Breast epithelium (tissue), 4 donors: ENCODE measurements around the gene CHST9. TPM values are rescaled to one million over a fixed set of nuclear protein-coding genes. Genes with fewer than 3 reads are reported as not detected.

Source experiments
- DNase-seq, 2 donors: peaks; one replicate each; pipeline ENCODE4 v3.0.0-alpha.2; 2019; ENCODE audit warnings: low spot score in 2 of 2
- H3K27ac ChIP-seq, 2 donors: fragments of 200-600 bp; sonication (generic) in 1 of 2; one replicate each; pipeline ENCODE4 v1.5.1; 2016 to 2019; ENCODE audit warnings: mild to moderate bottlenecking in 1 of 2
- H3K27me3 ChIP-seq, 2 donors: fragments of 200-600 bp; sonication (generic) in 1 of 2; one replicate each; pipeline versions ENCODE4 v1.5.1 to v1.6.0; 2017 to 2019; ENCODE audit warnings: control low read depth in 1 of 2, mild to moderate bottlenecking in 1 of 2
- H3K36me3 ChIP-seq: fragments of 200-600 bp; one replicate; pipeline ENCODE4 v1.5.1; 2019
- H3K4me1 ChIP-seq, 2 donors: fragments of 200-600 bp; sonication (generic); one replicate each; pipeline ENCODE4 v1.5.1; 2016 to 2019; ENCODE audit warnings: control low read depth in 1 of 2
- H3K4me3 ChIP-seq, 3 donors: fragments of 200-600 bp; sonication (generic); 1 replicate in 2 of 3; 2 replicates in 1 of 3; pipeline ENCODE4 v1.5.1; 2016 to 2019; ENCODE audit warnings: mild to moderate bottlenecking in 3 of 3, moderate library complexity in 2 of 3
- H3K9me3 ChIP-seq, 2 donors: fragments of 200-600 bp; sonication (generic) in 1 of 2; one replicate each; pipeline ENCODE4 v1.5.1; 2016 to 2019; ENCODE audit warnings: control low read depth in 1 of 2
- POLR2A ChIP-seq: fragments of 450-650 bp; IDR thresholded peaks from one replicate; pipeline ENCODE4 v1.6.1; 2016; ENCODE audit warnings: antibody characterized with exemption, mild to moderate bottlenecking, moderate library complexity
- POLR2AphosphoS5 ChIP-seq, 3 donors: sonication (generic); formaldehyde crosslinking; IDR thresholded peaks; one replicate each; pipeline ENCODE4 v1.6.1; 2017; ENCODE audit warnings: antibody characterized with exemption in 3 of 3
- intact Hi-C: fragments of 100-400 bp; cut with DNase I; formaldehyde crosslinking; loops from one replicate; pipeline ENCODE4 v1.15.1; 2023; ENCODE audit warnings: low total_unique reads
- total RNA-seq, 3 donors: library from RNA; depleted of rRNA; stranded (reverse); fragments of >200 nt; gene quantifications; one replicate each; pipeline ENCODE4 v1.1.0, GENCODE V29; 2016
- TF ChIP-seq, protein P1 (sequence below), 3 donors: fragments of 450-650 bp; IDR thresholded peaks; one replicate each; pipeline ENCODE4 v1.5.1; 2016 to 2017; ENCODE audit warnings: antibody characterized with exemption in 3 of 3, mild to moderate bottlenecking in 3 of 3, moderate library complexity in 3 of 3

CHST9 gene
- total RNA-seq, 3 donors from 2014 or later = 1.6 to 8.5 TPM; not detected in 1

DNA sequence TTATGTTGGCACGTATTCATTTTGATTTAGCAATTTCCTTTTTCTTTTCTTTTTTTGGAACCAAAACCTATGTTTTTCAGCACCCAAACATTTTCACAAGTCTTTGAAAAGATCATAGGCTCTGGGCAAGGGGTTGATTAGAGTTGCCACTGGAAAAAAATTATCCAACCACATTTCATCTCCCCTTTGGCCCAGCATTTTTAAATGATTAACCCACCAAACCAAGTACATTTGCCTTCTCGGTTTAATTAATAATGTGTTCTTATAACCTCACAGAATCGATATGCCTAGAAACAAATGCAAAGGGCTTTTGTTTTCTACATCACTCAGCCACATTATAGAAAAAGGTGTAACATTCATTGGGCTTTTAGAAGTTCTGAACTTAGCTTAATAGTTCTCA lies 66.1 kb downstream of the CHST9 start:
- DNase-seq = no peak
- no peak overlapping the region for H3K4me3 ChIP-seq
- H3K9me3 ChIP-seq = no peaks in the 10 kb centered on the region
- H3K27me3 ChIP-seq = no peaks in the 10 kb centered on the region
- H3K4me1 ChIP-seq = no peaks in the 10 kb centered on the region
- H3K27ac ChIP-seq = no peak overlapping the region
- intact Hi-C loops = no loop called here
- no peaks in the 10 kb centered on the region for H3K36me3 ChIP-seq
- TF ChIP-seq, protein P1, sequence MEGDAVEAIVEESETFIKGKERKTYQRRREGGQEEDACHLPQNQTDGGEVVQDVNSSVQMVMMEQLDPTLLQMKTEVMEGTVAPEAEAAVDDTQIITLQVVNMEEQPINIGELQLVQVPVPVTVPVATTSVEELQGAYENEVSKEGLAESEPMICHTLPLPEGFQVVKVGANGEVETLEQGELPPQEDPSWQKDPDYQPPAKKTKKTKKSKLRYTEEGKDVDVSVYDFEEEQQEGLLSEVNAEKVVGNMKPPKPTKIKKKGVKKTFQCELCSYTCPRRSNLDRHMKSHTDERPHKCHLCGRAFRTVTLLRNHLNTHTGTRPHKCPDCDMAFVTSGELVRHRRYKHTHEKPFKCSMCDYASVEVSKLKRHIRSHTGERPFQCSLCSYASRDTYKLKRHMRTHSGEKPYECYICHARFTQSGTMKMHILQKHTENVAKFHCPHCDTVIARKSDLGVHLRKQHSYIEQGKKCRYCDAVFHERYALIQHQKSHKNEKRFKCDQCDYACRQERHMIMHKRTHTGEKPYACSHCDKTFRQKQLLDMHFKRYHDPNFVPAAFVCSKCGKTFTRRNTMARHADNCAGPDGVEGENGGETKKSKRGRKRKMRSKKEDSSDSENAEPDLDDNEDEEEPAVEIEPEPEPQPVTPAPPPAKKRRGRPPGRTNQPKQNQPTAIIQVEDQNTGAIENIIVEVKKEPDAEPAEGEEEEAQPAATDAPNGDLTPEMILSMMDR (IDR thresholded peaks at IDR 0.05) = no peak
- TF ChIP-seq POLR2A (no peak), POLR2AphosphoS5 (IDR thresholded peaks at IDR 0.05) (no peak)

DNA sequence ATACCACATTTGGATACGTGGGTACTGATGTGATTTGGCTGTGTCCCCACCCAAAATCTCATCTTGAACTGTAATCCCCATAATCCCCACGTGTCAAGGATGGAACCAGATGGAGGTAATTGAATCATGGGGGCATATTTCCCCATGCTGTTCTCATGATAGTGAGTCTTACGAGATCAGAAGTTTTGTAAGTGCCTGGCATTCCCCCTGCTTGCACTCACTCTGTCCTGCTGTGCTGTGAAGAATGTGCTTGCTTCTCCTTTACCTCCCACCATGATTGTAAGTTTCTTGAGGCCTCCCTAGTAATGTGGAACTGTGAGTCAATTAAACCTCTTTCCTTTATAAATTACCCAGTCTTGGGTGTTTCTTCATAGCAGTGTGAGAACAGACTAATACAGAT lies 70.3 kb downstream of the CHST9 start:
- Histone ChIP-seq H3K4me1 (no peaks in the 10 kb centered on the region), H3K9me3 (no peaks in the 10 kb centered on the region), H3K27ac (no peak overlapping the region), H3K36me3 (no peaks in the 10 kb centered on the region), H3K27me3 (no peaks in the 10 kb centered on the region), H3K4me3 (no peak overlapping the region)
- TF ChIP-seq POLR2A (no peak), POLR2AphosphoS5 (IDR thresholded peaks at IDR 0.05) (no peak)
- TF ChIP-seq, protein P1 (IDR thresholded peaks at IDR 0.05) = no peak
- DNase-seq = no peak
- intact Hi-C loops = no loop called here

DNA sequence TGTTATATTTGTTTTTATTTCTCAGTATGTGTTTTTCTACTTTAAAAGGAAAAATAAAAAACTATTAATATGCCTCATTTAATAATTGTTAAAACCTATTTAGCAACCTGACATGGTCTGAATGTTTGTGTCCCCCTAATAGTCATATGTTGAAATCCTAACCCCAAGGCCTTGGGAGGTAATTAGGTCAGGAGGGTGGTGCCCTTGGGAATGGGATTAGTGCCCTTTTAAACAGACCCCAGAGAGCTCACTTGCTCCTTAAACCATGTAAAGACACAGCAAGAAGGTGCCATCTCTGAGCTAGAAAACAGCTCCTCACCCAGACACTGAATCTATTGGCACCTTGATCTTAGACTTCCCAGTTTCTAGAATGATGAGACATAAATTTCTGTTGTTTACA lies 71.8 kb downstream of the CHST9 start:
- no peak overlapping the region for H3K27ac ChIP-seq
- H3K9me3 ChIP-seq = no peaks in the 10 kb centered on the region
- H3K4me1 ChIP-seq = no peaks in the 10 kb centered on the region
- no peaks in the 10 kb centered on the region for H3K36me3 ChIP-seq
- DNase-seq = no peak
- intact Hi-C loops = no loop called here
- H3K4me3 ChIP-seq = no peak overlapping the region
- no peaks in the 10 kb centered on the region for H3K27me3 ChIP-seq
- no peak for TF ChIP-seq POLR2A

DNA sequence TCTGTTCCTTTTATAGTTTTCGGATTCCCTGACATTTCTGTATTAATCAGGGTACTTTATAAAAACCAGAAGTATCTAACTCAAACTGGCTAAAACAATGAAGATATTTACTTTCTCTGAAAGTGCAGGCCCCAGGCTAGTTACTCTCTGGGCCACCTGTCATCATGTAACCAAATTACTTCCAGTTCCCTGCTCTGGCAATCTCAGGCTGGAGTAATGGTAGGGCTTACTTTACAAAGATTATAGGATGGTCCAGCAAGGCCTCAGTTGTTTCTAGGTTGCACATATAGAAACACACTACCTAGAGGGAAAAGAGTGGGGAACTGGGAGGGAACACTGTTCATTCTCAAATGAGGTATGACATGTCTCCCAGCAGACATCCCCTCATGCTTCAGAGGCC lies 74.8 kb downstream of the CHST9 start:
- intact Hi-C loops = no loop called here
- Histone ChIP-seq H3K27ac (no peak overlapping the region), H3K4me3 (no peak overlapping the region), H3K27me3 (no peaks in the 10 kb centered on the region), H3K4me1 (no peaks in the 10 kb centered on the region), H3K36me3 (no peaks in the 10 kb centered on the region), H3K9me3 (no peaks in the 10 kb centered on the region)
- DNase-seq = no peak
- TF ChIP-seq POLR2A = no peak
- no peak for TF ChIP-seq POLR2AphosphoS5 (IDR thresholded peaks at IDR 0.05)
- TF ChIP-seq, protein P1 (IDR thresholded peaks at IDR 0.05) = no peak

DNA sequence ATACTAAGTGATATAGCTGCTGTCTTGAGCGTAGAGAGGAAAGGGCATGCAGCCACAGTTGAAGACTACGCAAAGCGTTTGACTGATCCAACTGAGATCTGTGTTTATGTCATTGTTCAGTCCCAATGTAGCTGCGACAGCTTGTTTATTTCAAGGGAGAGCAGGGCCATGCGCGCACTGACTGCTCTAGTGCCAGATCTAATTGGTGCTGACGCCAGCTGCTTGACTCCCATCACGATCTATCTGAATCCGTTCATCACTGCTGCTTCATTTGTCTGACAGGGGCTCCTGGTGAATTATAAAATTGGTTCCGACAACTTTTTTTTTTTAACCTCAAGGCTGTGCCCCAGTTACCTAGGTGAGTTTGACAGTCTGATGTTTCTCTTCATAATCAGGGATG lies 75.7 kb downstream of the CHST9 start:
- intact Hi-C loops = no loop called here
- Histone ChIP-seq H3K4me1 (no peaks in the 10 kb centered on the region), H3K9me3 (no peaks in the 10 kb centered on the region), H3K27me3 (no peaks in the 10 kb centered on the region), H3K27ac (no peak overlapping the region), H3K4me3 (no peak overlapping the region), H3K36me3 (no peaks in the 10 kb centered on the region)
- DNase-seq = no peak
- TF ChIP-seq POLR2AphosphoS5 (IDR thresholded peaks at IDR 0.05) = no peak
- no peak for TF ChIP-seq POLR2A
- TF ChIP-seq, protein P1 (IDR thresholded peaks at IDR 0.05) = no peak

DNA sequence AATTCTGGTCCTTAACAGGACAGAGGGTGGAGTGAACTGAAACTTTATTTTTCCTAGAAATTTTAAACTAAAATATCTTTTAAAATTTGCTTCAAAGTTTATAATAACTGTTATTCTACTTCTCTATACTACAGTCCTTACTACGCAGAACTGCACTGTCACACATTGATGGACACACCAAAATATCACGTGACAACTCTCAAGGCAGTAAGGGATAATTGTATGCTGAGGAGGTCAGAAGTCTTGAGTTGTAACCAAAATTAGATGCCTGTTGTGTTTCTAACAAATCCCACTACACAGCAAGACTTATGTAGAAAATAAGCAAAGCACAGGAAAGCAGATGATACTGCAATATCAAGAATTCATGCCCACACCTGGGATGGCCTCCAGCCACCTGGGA lies 76.3 kb downstream of the CHST9 start:
- Histone ChIP-seq H3K27ac (no peak overlapping the region), H3K4me3 (no peak overlapping the region), H3K9me3 (no peaks in the 10 kb centered on the region), H3K27me3 (no peaks in the 10 kb centered on the region), H3K36me3 (no peaks in the 10 kb centered on the region), H3K4me1 (no peaks in the 10 kb centered on the region)
- intact Hi-C loops = no loop called here
- DNase-seq = no peak
- TF ChIP-seq, protein P1 (IDR thresholded peaks at IDR 0.05) = no peak
- TF ChIP-seq POLR2AphosphoS5 (IDR thresholded peaks at IDR 0.05) = no peak
- TF ChIP-seq POLR2A = no peak
